ENCODE measurements around the gene ADAMTS17. TPM values are rescaled to one million over a fixed set of nuclear protein-coding genes. Genes with fewer than 3 reads are reported as not detected.

ADAMTS17 gene
- total RNA-seq: 0.10 TPM in 1 of 2 replicates, not detected in the other

GRCh38 chr15:100341750-100342560 lies at the start of gene ADAMTS17:
ADAMTS17 (minus strand) TSS chr15:100341975; CDS start chr15:100341899, 76 bp downstream.

Other genes starting within 250 kb of the ADAMTS17 start
- gene CERS3, start 187.0 kb upstream of the ADAMTS17 start, total RNA-seq: not detected in 2 replicates

Data from mammary microvascular endothelial cell (primary cell).